Measurements from ENCODE around the gene HOXA7. TPM values are rescaled to one million over a fixed set of nuclear protein-coding genes. Genes with fewer than 3 reads are reported as not detected.

HOXA7 gene
- polyA plus RNA-seq, 1 experiment, result 4.4 TPM

GRCh38 chr7:27116962-27117886, 39.3 kb downstream of the HOXA7 start:
- no peak for DNase-seq (ENCODE audit: low read depth)
- POLR2A ChIA-PET, result no interaction called here
- CTCF ChIA-PET, result interaction anchor here (1.0 to 1.2 kb wide), 2 partner anchors 13 to 45 kb away, joined by 3 to 4 read pairs; partner anchors contain the start of gene HOXA4
- TF ChIP-seq CTCF (IDR thresholded peaks at IDR 0.05; ENCODE audit: insufficient read depth, low read depth, low read length), result no peak
- no peak overlapping the region for H3K4me3 ChIP-seq (ENCODE audit: low read depth, low read length)
- H3K36me3 ChIP-seq (ENCODE audit: control insufficient read depth, insufficient read depth, low read length), result no peaks in the 10 kb centered on the region; the same call in 1 of the 2 replicates
- peaks cover 10% of the 10 kb centered on the region; the same call in 1 of the 2 replicates for H3K27me3 ChIP-seq (ENCODE audit: control insufficient read depth, insufficient read depth, low read length)

GRCh38 chr7:27116031-27116961, 40.2 kb downstream of the HOXA7 start:
- no peak for DNase-seq (ENCODE audit: low read depth)
- TF ChIP-seq CTCF (IDR thresholded peaks at IDR 0.05; ENCODE audit: insufficient read depth, low read depth, low read length), result no peak
- H3K4me3 ChIP-seq (ENCODE audit: low read depth, low read length), result no peak overlapping the region
- peaks cover 12% of the 10 kb centered on the region for H3K27me3 ChIP-seq (ENCODE audit: control insufficient read depth, insufficient read depth, low read length)
- ChIA-PET POLR2A (no interaction called here), CTCF (interaction anchor here (1.0 to 1.2 kb wide), 2 partner anchors 14 to 44 kb away, joined by 3 to 4 read pairs; partner anchors contain the start of gene HOXA4)
- H3K36me3 ChIP-seq (ENCODE audit: control insufficient read depth, insufficient read depth, low read length), result no peaks in the 10 kb centered on the region; the same call in 1 of the 2 replicates

- POLR2A ChIA-PET, result no interaction called here
- DNase-seq (ENCODE audit: low read depth), result no peak
Measured at GRCh38 chr7:27115221-27116026, 41.1 kb downstream of the HOXA7 start.

GRCh38 chr7:27114881-27115220, 41.6 kb downstream of the HOXA7 start:
- DNase-seq (ENCODE audit: low read depth), result no peak
- Histone ChIP-seq H3K4me3 (ENCODE audit: low read depth, low read length) (no peak overlapping the region), H3K27me3 (ENCODE audit: control insufficient read depth, insufficient read depth, low read length) (peaks cover 12% of the 10 kb centered on the region), H3K36me3 (ENCODE audit: control insufficient read depth, insufficient read depth, low read length) (peaks cover under 1% of the 10 kb centered on the region; the same call in 1 of the 2 replicates)
- ChIA-PET POLR2A (no interaction called here), CTCF (interaction anchor here (0.6 to 1.2 kb wide), 2 partner anchors 12 to 69 kb away, joined by 5 to 6 read pairs; no protein-coding TSS in a partner anchor)
- TF ChIP-seq CTCF (IDR thresholded peaks at IDR 0.05; ENCODE audit: insufficient read depth, low read depth, low read length), result no peak

More at GRCh38 chr7:27115221-27116026, 41.1 kb downstream of the HOXA7 start:
- no peak for TF ChIP-seq CTCF (IDR thresholded peaks at IDR 0.05; ENCODE audit: insufficient read depth, low read depth, low read length)
- no peaks in the 10 kb centered on the region; the same call in 1 of the 2 replicates for H3K36me3 ChIP-seq (ENCODE audit: control insufficient read depth, insufficient read depth, low read length)
- no peak overlapping the region for H3K4me3 ChIP-seq (ENCODE audit: low read depth, low read length)
- CTCF ChIA-PET, result interaction anchor here (1.2 kb wide), 1 partner anchor 11 kb away, joined by 5 read pairs; no protein-coding TSS in a partner anchor
- H3K27me3 ChIP-seq (ENCODE audit: control insufficient read depth, insufficient read depth, low read length), result peaks cover 12% of the 10 kb centered on the region
